Measurements from ENCODE around the gene TNFRSF12A. TPM values are rescaled to one million over a fixed set of nuclear protein-coding genes. Genes with fewer than 3 reads are reported as not detected.

TNFRSF12A gene
- total and polyA plus RNA-seq, 9 of the 15 experiments (the other 6 are each of a cell fraction or from before 2014, with no cell fraction given), result 0.41 to 61.8 (median 26.5) TPM

DNA sequence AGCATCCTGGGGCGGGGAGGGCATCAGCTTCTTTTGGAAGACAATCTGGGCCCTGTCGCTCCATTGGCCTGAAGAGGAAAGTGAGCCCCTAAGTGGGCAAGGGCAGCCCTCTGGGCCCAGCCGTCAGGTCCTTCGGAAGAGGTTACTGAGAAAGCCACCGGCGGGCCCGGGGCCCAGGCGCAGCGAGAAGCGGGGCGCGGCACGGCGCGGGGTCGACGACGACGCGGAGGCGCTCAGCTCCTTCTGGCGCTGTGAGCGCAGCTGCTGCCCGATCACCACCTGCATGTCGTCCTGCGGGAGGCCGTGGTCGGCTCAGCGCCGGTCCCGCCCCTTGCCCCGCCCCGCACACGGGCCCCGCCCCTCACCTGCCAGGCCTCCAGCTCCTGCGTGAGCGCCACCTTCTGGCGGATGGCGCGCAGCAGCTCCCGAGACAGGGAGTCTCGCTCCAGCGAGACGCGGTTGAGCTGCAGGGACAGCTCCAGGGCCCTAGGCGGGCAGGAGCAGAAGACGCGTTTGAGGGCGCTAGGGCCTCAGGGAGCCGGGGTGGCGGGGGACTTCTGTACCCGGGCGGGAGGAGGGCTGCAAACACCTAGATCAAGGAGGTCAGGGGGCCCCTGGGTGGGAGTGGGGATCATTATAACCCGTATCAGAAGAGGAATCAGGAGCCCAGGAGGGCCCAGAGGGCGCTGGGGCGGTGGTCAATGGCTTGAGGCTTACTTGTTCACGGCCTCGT is 8.0 kb downstream of the TNFRSF12A start (continued):
- TF ChIP-seq, protein P1, sequence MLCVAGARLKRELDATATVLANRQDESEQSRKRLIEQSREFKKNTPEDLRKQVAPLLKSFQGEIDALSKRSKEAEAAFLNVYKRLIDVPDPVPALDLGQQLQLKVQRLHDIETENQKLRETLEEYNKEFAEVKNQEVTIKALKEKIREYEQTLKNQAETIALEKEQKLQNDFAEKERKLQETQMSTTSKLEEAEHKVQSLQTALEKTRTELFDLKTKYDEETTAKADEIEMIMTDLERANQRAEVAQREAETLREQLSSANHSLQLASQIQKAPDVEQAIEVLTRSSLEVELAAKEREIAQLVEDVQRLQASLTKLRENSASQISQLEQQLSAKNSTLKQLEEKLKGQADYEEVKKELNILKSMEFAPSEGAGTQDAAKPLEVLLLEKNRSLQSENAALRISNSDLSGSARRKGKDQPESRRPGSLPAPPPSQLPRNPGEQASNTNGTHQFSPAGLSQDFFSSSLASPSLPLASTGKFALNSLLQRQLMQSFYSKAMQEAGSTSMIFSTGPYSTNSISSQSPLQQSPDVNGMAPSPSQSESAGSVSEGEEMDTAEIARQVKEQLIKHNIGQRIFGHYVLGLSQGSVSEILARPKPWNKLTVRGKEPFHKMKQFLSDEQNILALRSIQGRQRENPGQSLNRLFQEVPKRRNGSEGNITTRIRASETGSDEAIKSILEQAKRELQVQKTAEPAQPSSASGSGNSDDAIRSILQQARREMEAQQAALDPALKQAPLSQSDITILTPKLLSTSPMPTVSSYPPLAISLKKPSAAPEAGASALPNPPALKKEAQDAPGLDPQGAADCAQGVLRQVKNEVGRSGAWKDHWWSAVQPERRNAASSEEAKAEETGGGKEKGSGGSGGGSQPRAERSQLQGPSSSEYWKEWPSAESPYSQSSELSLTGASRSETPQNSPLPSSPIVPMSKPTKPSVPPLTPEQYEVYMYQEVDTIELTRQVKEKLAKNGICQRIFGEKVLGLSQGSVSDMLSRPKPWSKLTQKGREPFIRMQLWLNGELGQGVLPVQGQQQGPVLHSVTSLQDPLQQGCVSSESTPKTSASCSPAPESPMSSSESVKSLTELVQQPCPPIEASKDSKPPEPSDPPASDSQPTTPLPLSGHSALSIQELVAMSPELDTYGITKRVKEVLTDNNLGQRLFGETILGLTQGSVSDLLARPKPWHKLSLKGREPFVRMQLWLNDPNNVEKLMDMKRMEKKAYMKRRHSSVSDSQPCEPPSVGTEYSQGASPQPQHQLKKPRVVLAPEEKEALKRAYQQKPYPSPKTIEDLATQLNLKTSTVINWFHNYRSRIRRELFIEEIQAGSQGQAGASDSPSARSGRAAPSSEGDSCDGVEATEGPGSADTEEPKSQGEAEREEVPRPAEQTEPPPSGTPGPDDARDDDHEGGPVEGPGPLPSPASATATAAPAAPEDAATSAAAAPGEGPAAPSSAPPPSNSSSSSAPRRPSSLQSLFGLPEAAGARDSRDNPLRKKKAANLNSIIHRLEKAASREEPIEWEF (CRISPR knock-in tag; IDR thresholded peaks at IDR 0.05), result no peak
- TF ChIP-seq, protein P2, sequence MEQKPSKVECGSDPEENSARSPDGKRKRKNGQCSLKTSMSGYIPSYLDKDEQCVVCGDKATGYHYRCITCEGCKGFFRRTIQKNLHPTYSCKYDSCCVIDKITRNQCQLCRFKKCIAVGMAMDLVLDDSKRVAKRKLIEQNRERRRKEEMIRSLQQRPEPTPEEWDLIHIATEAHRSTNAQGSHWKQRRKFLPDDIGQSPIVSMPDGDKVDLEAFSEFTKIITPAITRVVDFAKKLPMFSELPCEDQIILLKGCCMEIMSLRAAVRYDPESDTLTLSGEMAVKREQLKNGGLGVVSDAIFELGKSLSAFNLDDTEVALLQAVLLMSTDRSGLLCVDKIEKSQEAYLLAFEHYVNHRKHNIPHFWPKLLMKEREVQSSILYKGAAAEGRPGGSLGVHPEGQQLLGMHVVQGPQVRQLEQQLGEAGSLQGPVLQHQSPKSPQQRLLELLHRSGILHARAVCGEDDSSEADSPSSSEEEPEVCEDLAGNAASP (IDR thresholded peaks at IDR 0.05), result no peak
- peak; percentile 37; the same call in 1 of the 2 replicates for TF ChIP-seq MYC (IDR thresholded peaks at IDR 0.05; ENCODE audit: low read depth, low read length)
- no peak for TF ChIP-seq MYC (CRISPR knock-in tag; IDR thresholded peaks at IDR 0.05; ENCODE audit: borderline replicate concordance, low read depth)
- no peak for TF ChIP-seq ZNF41 (CRISPR knock-in tag; conservative IDR thresholded peaks at IDR 0.05)
- no peak for TF ChIP-seq ZNF785 (CRISPR knock-in tag; IDR thresholded peaks at IDR 0.05)
- peak; percentile 7; the same call in 1 of the 2 replicates for TF ChIP-seq CBFA2T2 (conservative IDR thresholded peaks at IDR 0.05)
- no peak for TF ChIP-seq ZNF707 (CRISPR knock-in tag; conservative IDR thresholded peaks at IDR 0.05)
- TF ChIP-seq ZNF146 (CRISPR knock-in tag; IDR thresholded peaks at IDR 0.05; ENCODE audit: unreplicated experiment), result no peak
- no peak for TF ChIP-seq XRCC3 (IDR thresholded peaks at IDR 0.05)
- no peak for TF ChIP-seq ZNF224 (CRISPR knock-in tag; IDR thresholded peaks at IDR 0.05)
- TF ChIP-seq ZNF24 (IDR thresholded peaks at IDR 0.05), result no peak
- TF ChIP-seq ZBED1 (IDR thresholded peaks at IDR 0.05), result 0 out of 2 replicates have a peak, but pooled peaks have one; percentile 40
- TF ChIP-seq LEF1 (IDR thresholded peaks at IDR 0.05), result no peak
- no peak for TF ChIP-seq SREBF2 (CRISPR knock-in tag; IDR thresholded peaks at IDR 0.05)
- no peak for TF ChIP-seq NUFIP1 (IDR thresholded peaks at IDR 0.05; ENCODE audit: partially characterized antibody)
- TF ChIP-seq EZH2 (IDR thresholded peaks at IDR 0.05; ENCODE audit: borderline replicate concordance, low read depth, low read length), result no peak
- TF ChIP-seq, protein P3, sequence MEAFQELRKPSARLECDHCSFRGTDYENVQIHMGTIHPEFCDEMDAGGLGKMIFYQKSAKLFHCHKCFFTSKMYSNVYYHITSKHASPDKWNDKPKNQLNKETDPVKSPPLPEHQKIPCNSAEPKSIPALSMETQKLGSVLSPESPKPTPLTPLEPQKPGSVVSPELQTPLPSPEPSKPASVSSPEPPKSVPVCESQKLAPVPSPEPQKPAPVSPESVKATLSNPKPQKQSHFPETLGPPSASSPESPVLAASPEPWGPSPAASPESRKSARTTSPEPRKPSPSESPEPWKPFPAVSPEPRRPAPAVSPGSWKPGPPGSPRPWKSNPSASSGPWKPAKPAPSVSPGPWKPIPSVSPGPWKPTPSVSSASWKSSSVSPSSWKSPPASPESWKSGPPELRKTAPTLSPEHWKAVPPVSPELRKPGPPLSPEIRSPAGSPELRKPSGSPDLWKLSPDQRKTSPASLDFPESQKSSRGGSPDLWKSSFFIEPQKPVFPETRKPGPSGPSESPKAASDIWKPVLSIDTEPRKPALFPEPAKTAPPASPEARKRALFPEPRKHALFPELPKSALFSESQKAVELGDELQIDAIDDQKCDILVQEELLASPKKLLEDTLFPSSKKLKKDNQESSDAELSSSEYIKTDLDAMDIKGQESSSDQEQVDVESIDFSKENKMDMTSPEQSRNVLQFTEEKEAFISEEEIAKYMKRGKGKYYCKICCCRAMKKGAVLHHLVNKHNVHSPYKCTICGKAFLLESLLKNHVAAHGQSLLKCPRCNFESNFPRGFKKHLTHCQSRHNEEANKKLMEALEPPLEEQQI (IDR thresholded peaks at IDR 0.05), result no peak
- no peak for TF ChIP-seq BMI1 (IDR thresholded peaks at IDR 0.05; ENCODE audit: low read length)
- no peak for TF ChIP-seq KAT7 (CRISPR knock-in tag; IDR thresholded peaks at IDR 0.05; ENCODE audit: borderline replicate concordance)
- no peak for TF ChIP-seq RBM22 (IDR thresholded peaks at IDR 0.05; ENCODE audit: low read depth, low read length, poor library complexity, severe bottlenecking)
- TF ChIP-seq TRIM28 (IDR thresholded peaks at IDR 0.05), result no peak

Measured in K562 (cell line).